Measurements from ENCODE around the gene SHISA5.

- no peak for TF ChIP-seq CTCF (IDR thresholded peaks at IDR 0.05)
- no peak for TF ChIP-seq POLR2AphosphoS5 (IDR thresholded peaks at IDR 0.05)
- no peak for TF ChIP-seq POLR2A (IDR thresholded peaks at IDR 0.05; ENCODE audit: low read depth)
- no peak for TF ChIP-seq EP300 (IDR thresholded peaks at IDR 0.05)
These were observed 85.8 kb downstream of the SHISA5 start for GRCh38 chr3:48418140-48418539.

Data from esophagus muscularis mucosa (tissue), 4 donors.